UCSD-AML1 (cell line): ENCODE measurements around the gene SLC30A5.
"Not testable (repeated sequence)": the region's sequence is repeated elsewhere in the genome, so short reads cannot be mapped to it uniquely, and the experiment has no call there.

Experiments
- DNase-seq: peaks from one replicate; lab custom pipeline; 2025; ENCODE audit not compliant: unreplicated experiment; lab: John Stamatoyannopoulos, UW

SLC30A5 gene

GRCh38 chr5:69093771-69094482, at the start of gene SLC30A5:
Gene SLC30A5 (plus strand): TSS chr5:69094014. CDS start chr5:69094256, 242 bp downstream.
- peak; percentile 98 for DNase-seq

GRCh38 chr5:69045213-69045612, 48.6 kb upstream of the SLC30A5 start:
- DNase-seq = not testable (repeated sequence)

GRCh38 chr5:69046375-69046957, 47.3 kb upstream of the SLC30A5 start:
- DNase-seq = no peak

GRCh38 chr5:69048230-69048629, 45.6 kb upstream of the SLC30A5 start:
- no peak for DNase-seq

- DNase-seq = no peak
Measured at GRCh38 chr5:69049151-69049550, 44.7 kb upstream of the SLC30A5 start.

- no peak for DNase-seq
Measured at GRCh38 chr5:69049796-69050195, 44.0 kb upstream of the SLC30A5 start.

- no peak for DNase-seq
Measured at GRCh38 chr5:69050214-69050613, 43.6 kb upstream of the SLC30A5 start.

- DNase-seq = no peak
Measured at GRCh38 chr5:69052181-69052580, 41.6 kb upstream of the SLC30A5 start.

- no peak for DNase-seq
Measured at GRCh38 chr5:69074664-69075521, 18.9 kb upstream of the SLC30A5 start.

GRCh38 chr5:69075522-69076179, 18.2 kb upstream of the SLC30A5 start:
- DNase-seq = no peak

GRCh38 chr5:69078921-69079540, 14.8 kb upstream of the SLC30A5 start:
- DNase-seq = no peak

- DNase-seq = no peak
Measured at GRCh38 chr5:69079556-69079955, 14.3 kb upstream of the SLC30A5 start.

GRCh38 chr5:69083412-69083811, 10.4 kb upstream of the SLC30A5 start:
- peak; percentile 32 for DNase-seq

GRCh38 chr5:69084195-69084594, 9.6 kb upstream of the SLC30A5 start:
- DNase-seq = no peak

- no peak for DNase-seq
Measured at GRCh38 chr5:69084903-69085302, 8.9 kb upstream of the SLC30A5 start.

GRCh38 chr5:69086206-69086605, 7.6 kb upstream of the SLC30A5 start:
- no peak for DNase-seq

- DNase-seq = not testable (repeated sequence)
Measured at GRCh38 chr5:69088006-69088405, 5.8 kb upstream of the SLC30A5 start.

GRCh38 chr5:69090158-69090557, 3.7 kb upstream of the SLC30A5 start:
- no peak for DNase-seq

- no peak for DNase-seq
Measured at GRCh38 chr5:69091771-69092170, 2.0 kb upstream of the SLC30A5 start.

- no peak for DNase-seq
Measured at GRCh38 chr5:69092969-69093368, 845 bp upstream of the SLC30A5 start.

- DNase-seq = no peak
Measured at GRCh38 chr5:69099302-69099701, 5.5 kb downstream of the SLC30A5 start.
